Panc1 (cell line): ENCODE data around the gene MRPS12.
"Not testable (repeated sequence)": the region's sequence is repeated elsewhere in the genome, so short reads cannot be mapped to it uniquely, and the experiment has no call there.

Source experiments
- POLR2AphosphoS5 ChIP-seq: IDR thresholded peaks from 2 replicates; pipeline ENCODE4 v1.6.1; 2012; ENCODE audit warnings: mild to moderate bottlenecking, low read depth, low read length, moderate library complexity
- SIN3A ChIP-seq: IDR thresholded peaks from 2 replicates; pipeline ENCODE4 v1.6.1; 2012; ENCODE audit warnings: low read depth, mild to moderate bottlenecking, low read length, moderate library complexity, borderline replicate concordance; ENCODE audit not compliant: insufficient read depth
- TF ChIP-seq, protein P1 (sequence below): fragments of 450-650 bp; IDR thresholded peaks from 2 replicates; pipeline ENCODE4 v1.5.1; 2017; ENCODE audit warnings: mild to moderate bottlenecking
- TF ChIP-seq, protein P2 (sequence below), 2 experiments: IDR thresholded peaks; 2 replicates each; pipeline ENCODE4 v1.6.1; 2011 to 2012; ENCODE audit warnings: low read depth in 2 of 2, control low read depth in 1 of 2, low read length in 1 of 2, mild to moderate bottlenecking in 1 of 2, moderate library complexity in 1 of 2; ENCODE audit not compliant: insufficient read depth in 1 of 2

DNA sequence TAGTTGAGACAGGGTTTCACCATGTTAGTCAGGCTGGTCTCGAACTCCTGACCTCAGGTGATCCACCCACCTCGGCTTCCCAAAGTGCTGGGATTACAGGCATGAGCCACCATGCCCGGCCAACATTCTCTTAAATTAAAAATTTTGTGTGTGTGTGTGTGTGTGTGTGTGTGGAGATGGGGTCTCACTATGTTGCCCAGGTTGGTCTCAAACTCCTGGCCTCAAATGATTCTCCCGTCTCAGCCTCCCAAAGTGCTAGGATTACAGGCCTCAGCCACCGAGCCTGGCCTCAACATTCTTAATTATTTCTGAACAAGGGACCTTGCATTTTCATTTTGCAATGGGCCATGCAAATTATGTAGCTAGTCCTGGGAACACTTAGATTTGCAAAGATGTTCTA is 35.4 kb downstream of the MRPS12 start:
- TF ChIP-seq, protein P1, sequence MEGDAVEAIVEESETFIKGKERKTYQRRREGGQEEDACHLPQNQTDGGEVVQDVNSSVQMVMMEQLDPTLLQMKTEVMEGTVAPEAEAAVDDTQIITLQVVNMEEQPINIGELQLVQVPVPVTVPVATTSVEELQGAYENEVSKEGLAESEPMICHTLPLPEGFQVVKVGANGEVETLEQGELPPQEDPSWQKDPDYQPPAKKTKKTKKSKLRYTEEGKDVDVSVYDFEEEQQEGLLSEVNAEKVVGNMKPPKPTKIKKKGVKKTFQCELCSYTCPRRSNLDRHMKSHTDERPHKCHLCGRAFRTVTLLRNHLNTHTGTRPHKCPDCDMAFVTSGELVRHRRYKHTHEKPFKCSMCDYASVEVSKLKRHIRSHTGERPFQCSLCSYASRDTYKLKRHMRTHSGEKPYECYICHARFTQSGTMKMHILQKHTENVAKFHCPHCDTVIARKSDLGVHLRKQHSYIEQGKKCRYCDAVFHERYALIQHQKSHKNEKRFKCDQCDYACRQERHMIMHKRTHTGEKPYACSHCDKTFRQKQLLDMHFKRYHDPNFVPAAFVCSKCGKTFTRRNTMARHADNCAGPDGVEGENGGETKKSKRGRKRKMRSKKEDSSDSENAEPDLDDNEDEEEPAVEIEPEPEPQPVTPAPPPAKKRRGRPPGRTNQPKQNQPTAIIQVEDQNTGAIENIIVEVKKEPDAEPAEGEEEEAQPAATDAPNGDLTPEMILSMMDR: not testable (repeated sequence)
- TF ChIP-seq POLR2AphosphoS5, SIN3A: not testable (repeated sequence)
- TF ChIP-seq, protein P2, sequence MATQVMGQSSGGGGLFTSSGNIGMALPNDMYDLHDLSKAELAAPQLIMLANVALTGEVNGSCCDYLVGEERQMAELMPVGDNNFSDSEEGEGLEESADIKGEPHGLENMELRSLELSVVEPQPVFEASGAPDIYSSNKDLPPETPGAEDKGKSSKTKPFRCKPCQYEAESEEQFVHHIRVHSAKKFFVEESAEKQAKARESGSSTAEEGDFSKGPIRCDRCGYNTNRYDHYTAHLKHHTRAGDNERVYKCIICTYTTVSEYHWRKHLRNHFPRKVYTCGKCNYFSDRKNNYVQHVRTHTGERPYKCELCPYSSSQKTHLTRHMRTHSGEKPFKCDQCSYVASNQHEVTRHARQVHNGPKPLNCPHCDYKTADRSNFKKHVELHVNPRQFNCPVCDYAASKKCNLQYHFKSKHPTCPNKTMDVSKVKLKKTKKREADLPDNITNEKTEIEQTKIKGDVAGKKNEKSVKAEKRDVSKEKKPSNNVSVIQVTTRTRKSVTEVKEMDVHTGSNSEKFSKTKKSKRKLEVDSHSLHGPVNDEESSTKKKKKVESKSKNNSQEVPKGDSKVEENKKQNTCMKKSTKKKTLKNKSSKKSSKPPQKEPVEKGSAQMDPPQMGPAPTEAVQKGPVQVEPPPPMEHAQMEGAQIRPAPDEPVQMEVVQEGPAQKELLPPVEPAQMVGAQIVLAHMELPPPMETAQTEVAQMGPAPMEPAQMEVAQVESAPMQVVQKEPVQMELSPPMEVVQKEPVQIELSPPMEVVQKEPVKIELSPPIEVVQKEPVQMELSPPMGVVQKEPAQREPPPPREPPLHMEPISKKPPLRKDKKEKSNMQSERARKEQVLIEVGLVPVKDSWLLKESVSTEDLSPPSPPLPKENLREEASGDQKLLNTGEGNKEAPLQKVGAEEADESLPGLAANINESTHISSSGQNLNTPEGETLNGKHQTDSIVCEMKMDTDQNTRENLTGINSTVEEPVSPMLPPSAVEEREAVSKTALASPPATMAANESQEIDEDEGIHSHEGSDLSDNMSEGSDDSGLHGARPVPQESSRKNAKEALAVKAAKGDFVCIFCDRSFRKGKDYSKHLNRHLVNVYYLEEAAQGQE (IDR thresholded peaks at IDR 0.05; ENCODE audit: insufficient read depth in 1 of 2, low read depth in 2 of 2, low read length in 1 of 2): not testable (repeated sequence)
